ENCODE measurements around the gene SLMAP.

SLMAP gene

DNA sequence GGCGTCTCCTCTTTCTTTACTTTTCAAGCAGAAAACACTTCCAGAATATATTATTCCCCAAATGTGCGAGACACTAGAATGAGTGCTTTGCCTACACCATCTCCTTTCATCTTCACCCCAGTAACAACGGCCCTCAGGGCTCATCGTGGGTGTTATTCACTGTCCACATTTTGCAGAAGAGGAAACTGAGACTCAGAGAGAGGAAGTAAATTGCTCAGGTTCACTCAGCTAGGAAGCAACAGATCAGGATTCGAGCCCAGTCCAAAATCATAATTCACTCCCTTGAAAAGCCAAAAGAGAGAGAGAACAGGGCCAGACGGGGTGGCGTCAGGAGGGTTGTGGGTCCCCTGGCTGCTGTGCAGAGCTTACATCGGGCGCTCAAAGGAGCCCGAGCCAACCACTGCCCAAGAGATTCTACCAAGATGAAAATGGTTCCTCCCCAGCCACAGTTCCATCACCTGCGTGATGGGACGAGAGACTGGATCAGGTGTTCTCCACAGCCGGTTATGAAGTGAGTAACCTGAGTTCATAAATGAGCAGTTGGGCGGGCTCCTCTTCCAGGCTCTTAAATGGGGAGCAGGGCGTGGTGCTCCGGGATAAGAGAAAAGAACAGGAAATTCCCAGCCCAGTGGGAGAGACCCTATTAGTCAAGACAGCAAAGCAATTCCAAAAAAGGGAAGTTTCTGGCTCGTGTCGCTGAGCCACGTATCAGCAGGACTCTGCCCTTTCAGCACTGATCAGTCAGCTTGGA is 203.5 kb downstream of the SLMAP start:
- TF ChIP-seq, protein P1, sequence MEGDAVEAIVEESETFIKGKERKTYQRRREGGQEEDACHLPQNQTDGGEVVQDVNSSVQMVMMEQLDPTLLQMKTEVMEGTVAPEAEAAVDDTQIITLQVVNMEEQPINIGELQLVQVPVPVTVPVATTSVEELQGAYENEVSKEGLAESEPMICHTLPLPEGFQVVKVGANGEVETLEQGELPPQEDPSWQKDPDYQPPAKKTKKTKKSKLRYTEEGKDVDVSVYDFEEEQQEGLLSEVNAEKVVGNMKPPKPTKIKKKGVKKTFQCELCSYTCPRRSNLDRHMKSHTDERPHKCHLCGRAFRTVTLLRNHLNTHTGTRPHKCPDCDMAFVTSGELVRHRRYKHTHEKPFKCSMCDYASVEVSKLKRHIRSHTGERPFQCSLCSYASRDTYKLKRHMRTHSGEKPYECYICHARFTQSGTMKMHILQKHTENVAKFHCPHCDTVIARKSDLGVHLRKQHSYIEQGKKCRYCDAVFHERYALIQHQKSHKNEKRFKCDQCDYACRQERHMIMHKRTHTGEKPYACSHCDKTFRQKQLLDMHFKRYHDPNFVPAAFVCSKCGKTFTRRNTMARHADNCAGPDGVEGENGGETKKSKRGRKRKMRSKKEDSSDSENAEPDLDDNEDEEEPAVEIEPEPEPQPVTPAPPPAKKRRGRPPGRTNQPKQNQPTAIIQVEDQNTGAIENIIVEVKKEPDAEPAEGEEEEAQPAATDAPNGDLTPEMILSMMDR (IDR thresholded peaks at IDR 0.05; ENCODE audit: insufficient read depth, low read length, poor library complexity, severe bottlenecking), result no peak
- Histone ChIP-seq H3K36me3 (ENCODE audit: low read length) (no peaks in the 10 kb centered on the region), H3K79me2 (ENCODE audit: insufficient read depth, low read length) (no peaks in the 10 kb centered on the region), H4K20me1 (ENCODE audit: low read depth, low read length) (no peaks in the 10 kb centered on the region), H3K4me3 (ENCODE audit: insufficient read depth, low read length, poor library complexity, severe bottlenecking) (no peak overlapping the region), H3K9me3 (ENCODE audit: insufficient read depth, low read length) (no peaks in the 10 kb centered on the region), H3F3A (ENCODE audit: insufficient read depth) (no peaks in the 10 kb centered on the region), H2AFZ (ENCODE audit: low read depth, low read length, severe bottlenecking) (peak overlapping the region; percentile 21), H3K27me3 (ENCODE audit: low read length) (no peaks in the 10 kb centered on the region), H3K27ac (ENCODE audit: low read depth, low read length) (no peak overlapping the region), H3K4me2 (ENCODE audit: low read depth, low read length, poor library complexity, severe bottlenecking) (no peak overlapping the region), H3K9ac (ENCODE audit: low read length) (no peak overlapping the region), H3K9me2 (replicated peaks; ENCODE audit: insufficient read depth, low read length) (no peaks in the 10 kb centered on the region)

DNA sequence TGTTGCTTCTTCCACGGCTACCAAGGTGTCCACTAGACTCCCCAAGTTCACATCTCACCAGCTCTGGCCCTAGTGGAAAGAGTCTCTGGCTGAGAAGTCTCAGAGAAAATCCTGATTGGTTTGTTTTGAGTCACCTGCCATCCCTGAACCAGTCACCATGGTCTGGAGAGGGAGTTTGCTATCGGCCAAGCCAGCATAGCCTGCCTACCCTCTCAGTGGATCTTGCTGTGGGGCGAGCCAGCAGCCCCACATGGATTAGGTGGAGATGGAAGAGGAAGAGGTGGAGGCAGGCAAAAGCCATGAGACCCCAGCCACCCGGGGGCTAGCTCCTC is 204.0 kb downstream of the SLMAP start:
- Histone ChIP-seq H3K79me2 (ENCODE audit: insufficient read depth, low read length) (no peaks in the 10 kb centered on the region), H3K9ac (ENCODE audit: low read length) (no peak overlapping the region), H3K27me3 (ENCODE audit: low read length) (no peaks in the 10 kb centered on the region), H3K9me3 (ENCODE audit: insufficient read depth, low read length) (no peaks in the 10 kb centered on the region), H3K4me2 (ENCODE audit: low read depth, low read length, poor library complexity, severe bottlenecking) (no peak overlapping the region), H2AFZ (ENCODE audit: low read depth, low read length, severe bottlenecking) (peak overlapping the region; percentile 21), H3K27ac (ENCODE audit: low read depth, low read length) (no peak overlapping the region), H4K20me1 (ENCODE audit: low read depth, low read length) (no peaks in the 10 kb centered on the region), H3K36me3 (ENCODE audit: low read length) (no peaks in the 10 kb centered on the region), H3K4me3 (ENCODE audit: insufficient read depth, low read length, poor library complexity, severe bottlenecking) (no peak overlapping the region), H3K9me2 (replicated peaks; ENCODE audit: insufficient read depth, low read length) (no peaks in the 10 kb centered on the region), H3F3A (ENCODE audit: insufficient read depth) (no peaks in the 10 kb centered on the region)
- no peak for TF ChIP-seq EZH2phosphoT487 (conservative IDR thresholded peaks at IDR 0.05; ENCODE audit: low read length)
- TF ChIP-seq, protein P1 (IDR thresholded peaks at IDR 0.05; ENCODE audit: insufficient read depth, low read length, poor library complexity, severe bottlenecking), result no peak

DNA sequence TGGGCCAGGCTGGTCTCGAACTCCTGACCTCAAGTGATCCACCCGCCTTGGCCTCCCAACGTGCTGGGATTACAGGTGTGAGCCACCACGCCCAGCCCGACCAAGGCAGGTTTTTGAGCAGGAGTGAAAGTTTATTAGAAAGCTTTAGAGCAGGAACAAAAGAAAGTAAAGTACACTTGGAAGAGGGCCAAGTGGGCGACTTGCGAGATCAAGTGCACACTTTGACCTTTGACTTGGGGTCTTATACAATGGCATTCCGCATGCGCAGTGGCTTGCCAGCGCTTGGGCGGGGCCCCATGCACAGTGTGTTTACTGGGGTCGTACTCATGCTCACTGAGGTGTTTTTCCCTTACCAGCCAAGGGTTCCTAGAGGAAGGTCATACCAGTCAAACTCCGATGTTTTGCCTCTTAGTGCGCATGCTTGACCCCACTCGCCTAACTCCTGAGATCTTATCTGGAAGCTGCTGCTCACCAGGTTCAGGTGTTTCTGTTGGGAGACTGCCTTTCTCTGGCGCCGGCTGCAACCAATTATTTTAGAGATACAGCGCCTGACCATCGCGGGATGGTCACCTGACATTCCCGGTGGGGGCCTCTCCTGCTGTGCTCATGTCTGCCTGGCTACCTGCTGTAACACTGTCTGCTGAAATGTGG is 205.2 kb downstream of the SLMAP start:
- no peak overlapping the region for H3K27ac ChIP-seq (ENCODE audit: low read depth, low read length)

More for the DNA sequence above, 205.2 kb downstream of the SLMAP start:
- Histone ChIP-seq H3K4me2 (ENCODE audit: low read depth, low read length, poor library complexity, severe bottlenecking) (no peak overlapping the region), H3K36me3 (ENCODE audit: low read length) (no peaks in the 10 kb centered on the region), H3F3A (ENCODE audit: insufficient read depth) (no peaks in the 10 kb centered on the region), H3K9ac (ENCODE audit: low read length) (no peak overlapping the region), H3K9me2 (replicated peaks; ENCODE audit: insufficient read depth, low read length) (no peaks in the 10 kb centered on the region), H3K9me3 (ENCODE audit: insufficient read depth, low read length) (no peaks in the 10 kb centered on the region), H2AFZ (ENCODE audit: low read depth, low read length, severe bottlenecking) (no peak overlapping the region), H3K4me3 (ENCODE audit: insufficient read depth, low read length, poor library complexity, severe bottlenecking) (no peak overlapping the region), H3K79me2 (ENCODE audit: insufficient read depth, low read length) (no peaks in the 10 kb centered on the region), H3K27me3 (ENCODE audit: low read length) (no peaks in the 10 kb centered on the region), H4K20me1 (ENCODE audit: low read depth, low read length) (no peaks in the 10 kb centered on the region)
- no peak for TF ChIP-seq EZH2phosphoT487 (conservative IDR thresholded peaks at IDR 0.05; ENCODE audit: low read length)
- TF ChIP-seq, protein P1 (IDR thresholded peaks at IDR 0.05; ENCODE audit: insufficient read depth, low read length, poor library complexity, severe bottlenecking), result no peak
